Activated CD4-positive, alpha-beta T cell treated with anti-CD3 and anti-CD28 coated beads, Interleukin-2, Interleukin-4, amounts not matched to agents 100 ng/mL and 50 ng/mL, durations not matched to agents 16 hours and 8 hours (primary cell): ENCODE results near the gene EOLA1.
A peak's percentile ranks its signal among the peaks of the same experiment; 100 is the strongest.
"Not testable (repeated sequence)": the region's sequence is repeated elsewhere in the genome, so short reads cannot be mapped to it uniquely, and the experiment has no call there.

Source experiments
- DNase-seq: peaks from one replicate; pipeline ENCODE4 v3.0.0-alpha.2; 2020; ENCODE audit warnings: low spot score

EOLA1 gene

DNA sequence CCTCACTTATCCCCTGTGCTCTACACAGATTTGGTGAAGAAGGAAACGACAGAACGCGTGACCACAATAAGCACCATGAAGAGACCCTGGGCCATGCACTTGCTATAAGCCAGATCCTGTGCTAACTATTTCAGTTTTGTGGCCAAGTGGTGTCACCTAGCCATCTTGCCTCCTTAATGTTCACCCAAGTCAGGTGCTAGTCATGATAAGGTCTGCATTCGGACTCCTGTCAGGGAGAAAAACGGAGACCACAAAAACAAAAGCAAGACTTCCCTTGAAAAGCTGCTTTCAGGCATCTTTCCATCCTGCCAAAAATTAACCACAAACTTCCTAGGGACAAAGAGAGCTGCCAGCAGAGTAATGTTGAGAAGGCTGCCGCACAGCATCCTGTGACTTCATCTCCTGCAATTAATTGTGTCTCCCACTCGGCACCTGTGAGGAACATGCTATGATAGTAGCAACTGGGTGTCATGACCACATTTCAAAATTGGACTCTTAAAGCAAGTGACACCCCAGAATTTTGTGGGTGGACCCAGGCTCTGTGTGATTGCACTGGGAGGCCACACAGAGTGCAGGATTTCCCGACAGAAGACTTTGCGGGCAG is 26.9 kb upstream of the EOLA1 start:
- no peak for DNase-seq

DNA sequence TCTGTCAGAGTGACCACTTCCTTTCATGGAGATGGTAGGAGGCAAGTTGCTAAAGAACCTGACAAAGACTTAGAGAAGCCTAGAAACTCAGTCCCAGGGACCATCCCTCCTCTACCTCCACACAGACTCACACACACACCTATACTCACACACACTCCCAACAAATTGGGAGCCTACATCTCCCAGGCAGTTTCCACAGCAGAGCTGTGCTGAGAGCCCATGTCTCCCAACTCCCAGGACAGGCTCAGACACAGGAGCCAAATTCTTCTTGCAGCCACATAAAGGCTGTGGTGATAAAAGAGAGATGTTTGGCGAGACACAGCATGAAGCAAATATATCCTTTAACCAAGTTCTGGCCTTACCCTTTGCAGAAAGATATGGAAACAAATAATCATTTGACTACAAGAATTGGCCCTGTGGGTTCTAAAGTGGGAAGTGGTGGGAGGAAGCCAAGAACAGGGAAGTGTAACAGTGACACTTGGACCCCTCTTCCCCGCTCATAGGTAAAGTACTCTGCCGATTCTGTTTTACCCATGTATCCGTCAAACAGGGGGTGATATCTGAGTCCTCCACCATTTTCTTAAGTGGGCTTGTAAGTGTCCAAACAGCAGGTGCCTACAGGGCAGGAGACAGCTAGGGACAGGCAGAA is 24.7 kb upstream of the EOLA1 start:
- no peak for DNase-seq

DNA sequence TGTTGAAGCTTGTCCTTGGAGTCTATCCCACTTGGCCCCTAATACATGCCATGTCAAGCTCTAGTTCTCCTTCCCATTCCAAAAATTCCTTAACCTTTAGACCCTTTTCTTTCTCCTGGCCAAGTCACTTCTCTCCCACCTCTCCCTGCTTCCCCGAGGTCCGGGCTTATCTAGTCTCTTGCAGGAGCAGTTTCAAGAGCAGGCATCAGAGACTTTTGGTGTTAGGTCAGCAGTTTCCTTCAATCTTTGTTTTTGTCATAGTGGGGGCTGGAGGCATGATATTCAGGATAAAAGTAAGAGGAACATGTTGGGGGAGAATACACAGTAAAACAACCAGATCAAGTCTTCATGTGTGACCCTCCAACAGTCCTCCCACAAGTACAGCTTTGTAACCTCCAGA is 24.2 kb upstream of the EOLA1 start:
- no peak for DNase-seq

DNA sequence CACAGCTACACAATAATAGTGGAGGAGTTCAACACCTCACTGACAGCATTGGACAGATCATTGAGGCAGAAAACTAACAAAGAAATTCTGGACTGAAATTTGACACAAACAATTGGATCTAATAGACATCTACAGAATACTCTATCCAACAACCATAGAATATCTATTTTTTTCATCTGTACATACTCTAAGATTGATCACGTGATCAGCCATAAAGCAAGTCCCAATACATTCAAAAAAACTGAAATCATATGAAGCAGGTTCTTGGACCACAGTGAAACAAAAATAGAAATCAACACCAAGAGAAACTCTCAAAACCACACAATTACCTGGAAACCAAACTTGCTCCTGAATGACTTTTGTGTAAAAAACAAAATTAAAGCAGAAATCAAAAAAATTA is 23.5 kb upstream of the EOLA1 start:
- DNase-seq: no peak

DNA sequence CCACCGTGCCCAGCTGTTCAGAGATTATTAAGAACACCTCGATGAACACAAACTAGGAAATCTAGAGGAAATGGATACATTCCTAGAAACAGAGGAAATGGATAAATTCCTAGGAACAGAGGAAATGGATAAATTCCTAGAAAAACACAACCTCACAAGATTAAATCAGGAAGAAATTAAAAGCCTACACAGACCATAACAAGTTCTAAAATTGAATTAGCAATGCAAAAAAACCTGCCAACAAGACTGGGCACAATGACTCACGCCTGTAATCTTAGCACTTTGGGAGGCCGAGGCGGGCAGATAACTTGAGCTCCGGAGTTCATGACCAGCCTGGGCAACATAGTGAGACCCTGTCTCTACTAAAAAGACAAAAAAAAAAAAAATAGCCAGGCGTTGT is 22.6 kb upstream of the EOLA1 start:
- DNase-seq: no peak

DNA sequence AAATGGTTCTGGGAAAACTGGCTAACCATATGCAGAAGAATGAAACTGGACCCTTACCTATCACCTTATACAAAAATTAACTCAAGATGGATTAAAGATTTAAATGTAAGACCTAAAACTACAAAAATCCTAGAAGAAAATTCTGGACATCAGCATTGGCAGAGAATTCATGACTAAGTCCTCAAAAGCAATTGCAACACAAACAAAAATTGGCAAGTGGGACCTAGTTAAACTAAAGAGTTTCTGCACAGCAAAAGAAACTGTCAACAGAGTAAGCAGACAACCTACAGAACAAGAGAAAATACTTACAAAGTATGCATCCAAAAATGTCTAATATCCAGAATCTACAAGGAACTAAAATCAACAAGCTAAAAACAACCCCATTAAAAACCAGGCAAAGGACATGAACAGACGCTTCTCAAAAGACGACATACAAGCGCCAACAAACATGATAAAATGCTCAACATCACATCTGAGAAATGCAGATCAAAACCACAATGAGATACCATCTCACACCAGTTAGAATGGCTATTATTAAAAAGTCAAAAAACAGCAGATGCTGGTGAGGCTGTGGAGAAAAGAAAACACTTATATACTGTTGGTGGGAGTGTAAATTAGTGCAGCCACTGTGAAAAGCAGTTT is 20.1 kb upstream of the EOLA1 start:
- DNase-seq: not testable (repeated sequence)

DNA sequence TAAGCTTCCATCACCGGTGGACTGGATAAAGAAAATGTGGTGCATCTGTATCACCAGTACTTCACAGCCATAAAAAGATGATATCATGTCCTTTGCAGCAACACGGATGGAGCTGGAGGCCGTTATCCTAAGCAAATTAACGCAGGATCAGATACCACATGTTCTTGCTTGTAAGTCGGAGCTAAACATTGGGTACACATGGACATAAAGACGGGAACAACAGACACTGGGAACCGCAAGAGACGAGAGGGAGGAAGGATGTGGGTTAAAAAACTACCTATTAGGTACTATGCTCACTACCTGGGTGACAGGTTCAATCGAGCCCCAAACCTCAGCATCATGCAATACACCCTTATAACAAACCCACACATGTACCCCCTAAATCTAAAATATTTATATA is 19.4 kb upstream of the EOLA1 start:
- DNase-seq: no peak

DNA sequence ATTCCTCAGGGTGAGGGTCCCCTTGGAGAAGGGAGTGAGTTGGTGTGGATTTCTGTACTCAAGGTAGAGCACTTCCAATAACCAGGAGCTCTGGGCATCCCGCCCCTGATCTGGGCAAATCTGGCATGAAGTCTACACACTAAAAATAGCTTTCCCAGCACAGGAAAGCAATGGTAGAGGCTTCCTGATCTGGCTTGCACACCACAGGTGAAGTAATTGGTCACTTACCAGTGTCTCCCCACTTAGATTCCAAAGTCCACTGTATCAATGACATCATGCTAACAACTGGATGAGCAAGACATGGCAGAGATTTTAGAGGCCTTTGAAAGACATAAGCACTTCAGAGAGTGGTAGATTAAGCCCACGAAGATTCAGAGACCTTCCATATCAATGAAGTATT is 17.9 kb upstream of the EOLA1 start:
- no peak for DNase-seq

DNA sequence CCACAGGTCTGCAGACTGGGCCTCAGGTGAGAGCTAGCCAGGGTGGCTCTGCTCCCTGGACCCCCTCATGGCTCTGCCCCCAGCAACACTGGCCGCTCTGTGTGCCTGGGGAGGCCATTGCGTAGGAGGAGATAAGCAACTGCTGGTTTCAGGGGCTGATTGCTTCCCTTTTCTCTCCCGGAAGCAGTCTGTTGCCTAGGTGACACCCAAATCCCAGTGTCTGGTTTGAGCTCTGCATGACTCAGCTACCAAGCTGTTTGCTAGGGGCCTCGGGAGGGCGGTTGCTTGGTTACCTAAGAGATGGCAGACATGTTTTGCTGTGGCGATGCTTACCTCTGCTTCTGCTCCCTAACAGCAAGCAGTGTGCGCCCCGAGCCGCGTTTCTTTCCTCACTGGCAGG is 15.4 kb upstream of the EOLA1 start:
- peak; percentile 77 for DNase-seq

DNA sequence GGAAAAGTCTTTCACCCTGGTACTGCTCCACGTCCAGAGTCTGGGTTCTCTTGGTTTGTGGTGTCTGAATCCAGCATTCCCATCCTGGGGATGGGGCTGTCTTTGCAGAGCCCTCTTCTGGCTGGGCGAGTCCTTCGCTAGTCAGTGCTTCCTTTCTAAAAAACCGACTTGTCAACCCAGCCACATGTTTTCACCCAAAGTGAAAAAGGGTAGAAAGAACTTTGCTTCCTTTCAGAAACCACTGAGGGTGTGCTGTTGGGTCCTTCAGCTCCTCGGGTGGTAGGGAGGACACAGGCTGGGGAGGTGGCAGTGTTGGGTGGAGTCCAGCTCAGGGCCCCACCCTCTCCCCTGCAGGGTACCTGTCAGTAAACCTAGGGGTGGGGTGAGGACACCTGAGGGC is 14.9 kb upstream of the EOLA1 start:
- DNase-seq: peak; percentile 39

DNA sequence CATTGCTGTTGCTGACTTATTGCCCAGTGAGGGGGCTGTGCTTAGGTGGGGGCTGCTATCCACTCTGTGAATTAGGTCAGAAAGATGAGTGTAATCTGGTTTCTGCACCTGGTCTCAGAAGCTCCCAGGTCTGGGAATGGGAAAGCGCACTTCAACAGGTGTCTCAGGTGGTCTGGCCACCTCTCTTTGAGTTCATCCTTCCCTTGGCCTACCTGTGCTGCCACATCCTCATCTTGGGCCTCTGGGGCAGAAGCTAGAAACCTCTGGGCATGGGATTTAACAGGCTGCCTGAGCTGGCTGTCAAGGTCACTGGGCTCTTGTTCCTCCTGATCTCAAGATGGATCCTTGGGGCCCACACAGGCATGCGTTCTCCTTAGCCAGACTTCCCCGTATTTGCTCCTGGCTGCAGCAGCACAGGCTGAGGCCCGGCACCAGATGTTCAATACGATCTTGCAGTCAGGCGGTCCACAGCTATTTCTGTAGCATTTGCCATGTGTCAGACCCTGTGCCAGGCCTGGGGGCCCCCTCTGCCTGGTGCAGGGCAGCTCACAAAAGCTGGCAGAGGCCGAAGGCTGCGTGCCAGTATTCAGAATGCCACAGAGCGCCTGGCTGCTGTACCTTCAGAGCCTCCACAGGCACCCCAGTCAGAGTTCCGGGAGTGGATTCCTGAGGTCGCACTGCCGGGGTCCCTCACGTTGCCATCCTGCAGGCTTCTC is 14.3 kb upstream of the EOLA1 start:
- DNase-seq: not testable (repeated sequence)

DNA sequence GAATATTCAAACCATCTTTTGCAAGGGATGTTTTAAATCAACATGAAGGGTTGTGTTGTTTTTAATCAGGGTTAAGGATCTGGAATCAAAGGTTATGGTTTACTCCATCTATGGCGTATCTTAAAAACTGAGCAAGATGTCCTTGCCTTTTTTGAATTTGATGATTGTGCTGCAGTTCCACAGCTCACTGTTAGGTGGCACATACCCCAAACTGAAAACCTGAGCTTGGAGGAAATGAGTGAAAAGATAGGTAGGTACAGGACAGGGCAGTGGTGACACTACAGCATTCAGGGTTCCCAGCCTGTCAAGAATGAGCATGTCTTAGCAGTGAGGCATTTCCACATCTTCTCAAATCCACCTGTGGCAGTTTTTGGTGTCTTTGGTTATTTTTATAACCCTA is 13.1 kb upstream of the EOLA1 start:
- peak; percentile 64 for DNase-seq

DNA sequence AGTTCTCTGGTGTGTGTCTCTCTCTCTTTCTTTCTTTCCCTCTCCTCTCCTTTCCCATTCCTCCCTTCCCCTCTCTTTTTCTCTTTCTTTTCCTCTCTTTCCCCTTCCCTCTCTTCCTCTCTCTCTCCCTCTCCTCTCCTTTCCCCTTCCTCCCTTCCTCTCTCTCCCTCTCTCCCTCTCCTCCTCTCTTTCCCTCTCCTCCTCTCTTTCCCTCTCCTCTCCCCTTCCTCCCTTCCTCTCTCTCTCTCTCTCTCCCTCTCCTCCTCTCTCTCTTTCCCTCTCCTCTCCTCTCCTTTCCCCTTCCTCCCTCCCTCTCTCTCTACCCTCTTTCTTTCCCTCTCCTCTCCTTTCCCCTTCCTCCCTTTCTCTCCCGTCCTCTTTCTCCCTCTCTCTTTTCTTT is 12.4 kb upstream of the EOLA1 start:
- DNase-seq: no peak

DNA sequence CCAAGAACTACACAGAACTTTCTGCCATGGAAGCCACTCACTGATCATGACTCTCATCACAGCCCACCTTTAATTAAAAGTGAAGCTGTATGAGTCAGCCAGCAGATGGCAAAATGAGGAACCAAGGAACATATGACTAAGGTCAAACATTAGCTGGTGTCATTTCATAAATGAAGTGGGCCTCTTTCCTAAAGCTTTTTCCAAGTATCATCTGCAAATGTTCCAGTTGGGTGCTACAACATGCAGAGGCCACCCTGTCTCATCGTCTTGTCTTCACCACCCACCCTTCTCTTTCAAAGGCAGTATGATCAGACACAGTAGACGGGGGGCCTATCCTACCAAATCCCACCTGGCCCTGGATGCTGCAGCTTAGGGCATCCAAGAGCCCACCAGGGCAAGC is 9.2 kb upstream of the EOLA1 start:
- DNase-seq: no peak

DNA sequence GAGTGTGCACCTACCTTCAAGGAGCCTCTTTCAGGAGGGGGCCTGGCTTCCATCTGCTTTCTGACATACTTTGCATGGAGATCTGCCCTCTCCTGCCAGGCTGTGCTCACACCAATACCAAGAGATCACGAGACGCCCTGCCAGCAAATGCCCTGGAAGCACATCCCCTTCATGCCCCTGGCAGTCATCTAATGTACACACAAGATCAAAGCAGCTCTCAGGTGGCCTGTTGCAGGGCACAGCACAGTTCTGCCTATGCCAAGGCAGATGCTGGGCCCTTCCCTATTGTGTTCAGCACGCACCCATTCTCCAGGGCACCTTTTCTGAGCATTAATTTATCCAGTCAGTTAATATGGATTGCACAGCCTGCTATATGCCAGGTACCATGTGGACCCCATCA is 7.9 kb upstream of the EOLA1 start:
- not testable (repeated sequence) for DNase-seq

DNA sequence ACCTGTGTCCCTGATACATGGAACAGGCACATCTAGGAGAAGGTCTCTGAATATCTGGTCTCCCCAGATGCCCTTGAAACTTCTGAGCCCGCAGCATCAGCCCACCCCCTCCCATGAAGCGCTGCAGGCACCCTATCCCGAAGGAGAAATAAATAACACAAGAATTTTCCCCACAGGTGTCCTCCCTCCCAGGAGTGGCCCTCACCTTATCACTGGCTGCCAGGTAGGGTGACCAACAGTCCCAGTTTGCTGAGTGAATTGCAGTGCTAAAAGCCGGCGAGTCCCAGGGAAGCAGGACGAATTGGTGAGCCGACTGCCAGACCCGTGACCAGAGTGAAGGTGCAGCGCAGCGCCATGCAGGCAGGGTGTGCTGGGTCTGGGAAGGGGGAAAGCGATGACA is 6.8 kb upstream of the EOLA1 start:
- DNase-seq: not testable (repeated sequence)

DNA sequence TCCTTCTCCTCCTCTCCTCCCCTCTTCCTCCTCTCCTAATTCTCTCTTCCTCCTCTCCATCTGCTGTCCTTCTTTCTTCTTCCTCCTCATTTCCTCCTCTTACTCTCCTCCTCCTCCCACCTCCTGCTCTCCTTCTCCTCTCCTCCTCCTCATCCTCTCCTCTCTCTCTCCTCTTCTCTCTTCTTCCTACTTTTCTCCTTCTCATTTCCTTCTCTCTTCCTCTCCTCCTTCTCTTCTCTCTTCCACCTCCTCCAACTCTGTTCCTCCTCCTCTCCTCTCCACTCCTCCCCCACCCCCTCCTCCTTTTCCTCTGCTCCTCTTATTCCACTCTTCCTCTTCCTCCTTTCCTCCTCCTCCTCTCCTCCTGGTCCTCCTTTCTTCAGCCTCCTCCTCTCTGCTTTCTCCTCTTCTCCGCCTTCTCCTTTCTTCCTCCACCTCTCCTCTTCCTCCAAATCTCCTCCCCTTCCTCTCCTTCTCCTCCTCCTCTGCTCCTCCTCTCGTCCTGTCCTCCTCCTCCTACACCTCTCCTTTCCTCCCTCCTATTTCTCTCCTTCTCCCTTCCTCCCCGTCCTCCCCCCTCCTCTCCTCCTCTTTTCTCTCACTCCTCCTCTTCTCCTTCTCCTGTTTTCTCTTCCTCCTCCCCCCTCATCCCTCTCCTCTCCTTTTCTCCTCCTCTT is 5.7 kb upstream of the EOLA1 start:
- DNase-seq: not testable (repeated sequence)

DNA sequence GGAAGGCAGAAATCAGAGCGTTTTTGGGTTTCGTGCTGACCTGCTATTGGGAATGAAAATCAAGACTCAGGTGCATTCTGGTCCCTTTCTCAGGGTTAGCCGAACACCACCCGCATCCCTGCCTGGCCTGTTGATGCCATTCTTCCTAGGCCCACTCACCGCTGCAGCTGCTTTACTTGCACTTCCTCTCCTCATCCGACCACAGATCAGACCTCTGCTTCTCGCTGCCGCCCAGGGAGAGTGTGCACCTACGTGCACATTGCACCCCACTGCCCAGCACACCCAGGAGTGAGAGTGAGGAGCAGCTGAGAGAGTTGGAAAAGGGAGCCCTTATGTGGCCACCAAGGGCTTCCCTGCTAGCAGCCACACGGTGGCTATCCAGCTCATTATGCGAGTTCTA is 3.3 kb upstream of the EOLA1 start:
- not testable (repeated sequence) for DNase-seq

DNA sequence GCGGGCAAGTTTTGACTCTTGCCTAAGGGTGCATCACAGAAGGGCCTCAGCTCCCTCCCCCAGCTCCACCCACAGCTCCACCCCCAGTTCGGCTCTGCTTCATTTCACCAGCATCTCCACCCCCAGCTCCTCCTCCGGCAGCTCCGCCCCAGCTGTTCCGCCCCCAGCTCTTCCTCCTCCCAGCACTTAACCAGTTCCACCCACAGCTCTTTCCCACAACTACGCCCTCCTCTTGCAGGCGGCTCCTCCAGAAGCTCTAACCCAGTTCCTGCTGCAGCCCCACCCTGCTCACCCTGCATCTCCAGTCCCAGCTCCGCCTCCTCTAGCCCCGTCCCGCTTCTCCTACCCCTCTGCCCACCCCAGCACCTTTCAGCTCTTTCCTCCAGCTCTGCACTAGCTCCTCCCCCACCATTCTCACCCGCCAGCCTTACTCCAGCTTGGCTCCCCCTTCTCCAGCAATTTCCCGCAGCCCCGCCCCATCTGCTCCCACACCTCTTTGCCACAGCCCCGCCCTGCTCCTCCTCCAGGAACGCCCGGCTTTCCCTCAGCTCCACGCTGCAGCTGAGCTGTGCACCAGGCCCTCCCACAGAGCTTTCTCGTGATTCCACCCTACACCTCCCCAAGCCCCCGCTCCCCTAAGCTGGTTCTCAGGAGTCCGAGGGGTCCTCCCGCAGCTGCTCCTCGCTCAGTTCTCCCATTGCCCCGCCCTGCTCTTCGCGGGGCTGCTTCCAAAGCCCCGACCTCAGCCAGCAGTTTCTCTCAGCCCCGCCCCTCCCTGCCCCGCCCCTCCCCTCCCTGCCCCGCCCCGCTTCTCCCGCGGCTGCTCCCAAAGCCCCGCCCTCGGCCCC is 1.3 kb upstream of the EOLA1 start:
- DNase-seq: peak; percentile 90

DNA sequence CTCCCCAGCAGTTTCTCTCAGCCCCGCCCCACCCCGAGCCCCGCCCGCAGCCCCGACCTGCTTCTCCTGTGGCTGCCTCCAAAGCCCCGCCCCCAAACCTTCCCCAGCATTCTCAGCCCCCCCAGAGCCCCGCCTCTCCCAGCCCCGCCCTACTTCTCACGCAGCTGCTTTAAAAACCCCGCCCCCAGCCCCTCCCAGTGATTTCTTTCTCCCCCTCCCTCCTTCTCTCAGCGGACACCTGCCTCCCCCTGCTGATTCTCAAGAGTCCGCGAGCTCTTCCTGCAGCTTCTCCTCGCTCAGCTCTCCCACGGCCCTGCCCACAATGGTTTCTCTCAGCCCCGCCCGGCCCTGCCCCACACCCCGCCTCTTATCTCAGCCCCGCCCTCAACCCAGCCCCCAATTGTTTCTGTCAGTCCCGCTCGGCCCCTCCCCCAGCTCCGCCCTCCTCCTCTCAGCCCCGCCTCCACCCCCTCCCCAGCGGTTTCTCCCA is 636 bp upstream of the EOLA1 start:
- DNase-seq: peak; percentile 87

DNA sequence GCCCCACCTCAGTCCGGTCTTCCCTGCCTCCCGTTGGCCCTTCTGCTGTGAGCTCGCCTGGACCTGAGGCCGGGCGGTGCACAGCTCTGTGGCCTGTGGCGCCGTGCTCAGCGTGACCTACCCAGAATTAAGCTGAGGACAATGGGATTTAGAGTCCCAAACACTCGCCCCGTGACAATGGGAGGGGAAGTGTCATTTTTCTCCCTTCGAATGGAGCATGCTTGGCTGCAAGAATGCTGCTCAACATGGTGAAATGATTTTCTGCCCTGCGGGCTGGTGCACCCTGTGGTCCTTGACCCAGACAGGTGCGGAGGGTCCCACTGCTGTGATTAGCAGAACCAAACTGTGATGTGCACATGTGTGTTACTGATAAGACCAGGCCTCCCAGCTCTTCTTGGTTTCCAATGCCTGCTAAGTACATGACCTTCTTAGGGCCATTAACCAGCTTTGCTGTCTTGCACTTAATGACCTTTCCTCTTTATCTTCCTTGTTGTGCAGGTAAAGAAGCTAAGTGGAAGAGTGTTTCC is 772 bp downstream of the EOLA1 start:
- no peak for DNase-seq
